BLaER1 treated with 17β-estradiol and CSF1 and Interleukin-3, amounts not matched to agents 10 nM and 100 nM (cell line): ENCODE data around the gene AGTRAP.

ENCODE experiments used
- H3K27ac ChIP-seq, 11 experiments: shearing (Covaris generic); formaldehyde crosslinking; 2 replicates each; pipeline ENCODE4 v1.8.1; 2022
- H3K27me3 ChIP-seq, 11 experiments: shearing (Covaris generic); formaldehyde crosslinking; 2 replicates each; pipeline ENCODE4 v1.8.1; 2022
- H3K36me3 ChIP-seq, 11 experiments: shearing (Covaris generic); formaldehyde crosslinking; 2 replicates each; pipeline ENCODE4 v1.8.1; 2022
- H3K4me1 ChIP-seq, 10 experiments: shearing (Covaris generic); formaldehyde crosslinking; 2 replicates each; pipeline ENCODE4 v1.8.1; 2022
- H3K4me2 ChIP-seq, 11 experiments: shearing (Covaris generic); formaldehyde crosslinking; 2 replicates each; pipeline ENCODE4 v1.8.1; 2022
- H3K4me3 ChIP-seq, 10 experiments: shearing (Covaris generic); formaldehyde crosslinking; 2 replicates each; pipeline ENCODE4 v1.8.1; 2022
- H3K9ac ChIP-seq, 11 experiments: shearing (Covaris generic); formaldehyde crosslinking; 2 replicates each; pipeline ENCODE4 v1.8.1; 2022
- H3K9me3 ChIP-seq, 11 experiments: shearing (Covaris generic); formaldehyde crosslinking; replicated peaks in 1 of 11; 2 replicates each; pipeline ENCODE4 v1.8.1; 2022
- H4K20me1 ChIP-seq, 11 experiments: shearing (Covaris generic); formaldehyde crosslinking; 2 replicates each; pipeline ENCODE4 v1.8.1; 2022
- Cebpa-rat ChIP-seq, 11 experiments: shearing (Covaris generic); IDR thresholded peaks; 2 replicates each; pipeline ENCODE4 v1.8.1; 2022

The AGTRAP gene

DNA sequence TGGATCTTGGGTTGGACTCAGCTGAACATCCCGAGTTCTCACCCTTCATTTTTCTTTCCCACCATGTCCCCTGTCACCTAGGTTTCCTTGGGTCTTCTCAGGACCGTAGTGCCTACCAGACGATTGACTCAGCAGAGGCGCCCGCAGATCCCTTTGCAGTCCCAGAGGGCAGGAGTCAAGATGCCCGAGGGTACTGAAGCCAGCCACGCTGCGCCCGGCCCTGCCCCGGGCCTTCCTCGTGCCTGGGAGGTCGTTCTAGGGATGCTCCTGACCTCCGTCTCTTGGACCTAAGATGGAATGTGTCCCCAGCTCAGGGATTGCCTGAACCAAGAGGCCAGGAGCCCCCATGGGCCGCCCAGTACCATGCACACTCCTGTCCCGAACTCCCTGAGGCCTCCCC lies 14.1 kb downstream of the AGTRAP start:
- TF ChIP-seq Cebpa-rat (IDR thresholded peaks at IDR 0.05) = no peak
- Histone ChIP-seq H3K27me3 (no peaks in the 10 kb centered on the region), H3K9me3 (no peaks in the 10 kb centered on the region), H3K4me1 (peaks cover 34 to 66% (median 58%) of the 10 kb centered on the region in 10 experiments), H3K27ac (peak overlapping the region in 2 of 11 experiments; percentile 2 to 64; a peak in 1 of 22 replicates), H3K4me3 (no peak overlapping the region), H4K20me1 (peaks cover 0 to 20% (median 0%) of the 10 kb centered on the region in 11 experiments; a peak in 5 of 22 replicates), H3K9ac (0 out of 22 replicates have a peak overlapping the region, but pooled peaks of 2 of the 11 experiments have one; percentile 15 to 41), H3K4me2 (no peak overlapping the region), H3K36me3 (peaks cover 0 to 66% (median 57%) of the 10 kb centered on the region in 11 experiments; a peak in 20 of 22 replicates)

DNA sequence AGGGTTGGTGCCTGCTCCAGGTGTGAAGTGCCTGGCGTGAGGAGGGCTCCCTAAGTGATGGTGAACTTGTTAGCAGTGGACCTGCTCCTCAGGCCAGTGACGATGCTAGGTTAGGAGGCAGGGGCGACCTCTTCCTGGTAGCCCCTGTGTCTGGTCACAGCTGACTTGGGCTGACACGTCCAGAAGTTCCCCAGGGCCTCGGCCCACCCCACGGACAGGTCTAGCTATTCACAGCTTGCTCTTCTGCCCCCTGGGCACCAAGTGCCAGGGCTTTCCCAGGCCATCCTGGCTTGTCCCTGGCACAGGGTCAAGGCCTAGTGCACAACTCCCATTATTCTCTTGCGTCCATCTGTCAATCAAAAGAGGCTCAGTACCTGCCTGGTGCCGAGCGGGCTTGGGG lies 15.2 kb downstream of the AGTRAP start:
- Histone ChIP-seq H3K27me3 (no peaks in the 10 kb centered on the region), H3K9me3 (no peaks in the 10 kb centered on the region), H3K36me3 (peaks cover 0 to 55% (median 48%) of the 10 kb centered on the region in 11 experiments; a peak in 20 of 22 replicates), H3K27ac (peak overlapping the region in 1 of 11 experiments; percentile 11; a peak in 2 of 22 replicates), H4K20me1 (peaks cover 0 to 20% (median 0%) of the 10 kb centered on the region in 11 experiments; a peak in 3 of 22 replicates), H3K4me2 (no peak overlapping the region), H3K4me3 (no peak overlapping the region), H3K9ac (peak overlapping the region in 3 of 11 experiments; percentile 9 to 41 (median 32); a peak in 3 of 22 replicates), H3K4me1 (peaks cover 27 to 56% (median 48%) of the 10 kb centered on the region in 10 experiments)
- no peak for TF ChIP-seq Cebpa-rat (IDR thresholded peaks at IDR 0.05)

DNA sequence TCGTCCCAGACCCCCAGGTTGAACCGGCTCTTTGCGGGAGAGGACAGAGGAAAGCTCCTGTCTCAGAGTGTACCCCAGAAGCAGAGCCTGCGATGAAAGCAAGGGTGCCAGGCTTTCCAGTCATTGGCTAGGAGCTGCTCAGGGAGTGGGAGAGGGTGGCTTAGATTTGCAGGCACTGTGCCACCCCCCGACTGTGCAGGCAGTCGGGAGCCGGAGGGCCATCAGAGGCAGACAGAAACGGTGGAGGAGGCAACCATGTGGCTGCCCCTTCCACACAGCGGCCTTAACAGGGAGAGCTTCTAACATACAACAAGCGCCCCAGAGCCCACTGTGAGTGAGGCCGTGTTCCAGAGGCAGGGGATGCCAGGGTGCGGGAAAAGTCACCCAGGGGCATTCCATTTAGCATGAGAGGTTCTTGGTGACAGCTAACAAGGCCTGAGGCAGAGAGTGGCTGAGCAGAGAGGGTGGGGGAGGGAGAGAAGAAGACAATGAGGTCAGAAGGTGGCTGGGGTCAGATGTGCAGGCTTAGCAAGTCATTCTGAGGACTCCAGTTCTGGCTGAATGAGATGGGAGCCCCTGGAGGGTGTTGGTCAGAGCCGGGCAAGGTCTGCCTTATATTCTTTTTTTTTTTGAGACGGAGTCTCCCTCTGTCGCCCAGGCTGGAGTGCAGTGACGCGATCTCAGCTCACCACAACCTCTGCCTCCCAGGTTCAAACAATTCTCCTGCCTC lies 16.6 kb downstream of the AGTRAP start:
- no peaks in the 10 kb centered on the region for H3K9me3 ChIP-seq
- no peak overlapping the region for H3K4me3 ChIP-seq
- no peaks in the 10 kb centered on the region for H3K27me3 ChIP-seq
- no peak for TF ChIP-seq Cebpa-rat (IDR thresholded peaks at IDR 0.05)
- H4K20me1 ChIP-seq = peaks cover 0 to 20% (median 0%) of the 10 kb centered on the region in 11 experiments; a peak in 2 of 22 replicates
- H3K36me3 ChIP-seq = peaks cover 0 to 42% (median 35%) of the 10 kb centered on the region in 11 experiments; a peak in 20 of 22 replicates
- H3K27ac ChIP-seq = peak overlapping the region in 8 of 11 experiments; percentile 6 to 60 (median 34); a peak in 10 of 22 replicates
- peaks cover 21 to 42% (median 34%) of the 10 kb centered on the region in 10 experiments for H3K4me1 ChIP-seq
- peak overlapping the region; percentile 25 to 77 (median 60); a peak in 21 of 22 replicates for H3K4me2 ChIP-seq
- H3K9ac ChIP-seq = peak overlapping the region in 8 of 11 experiments; percentile 6 to 62 (median 46); a peak in 12 of 22 replicates

DNA sequence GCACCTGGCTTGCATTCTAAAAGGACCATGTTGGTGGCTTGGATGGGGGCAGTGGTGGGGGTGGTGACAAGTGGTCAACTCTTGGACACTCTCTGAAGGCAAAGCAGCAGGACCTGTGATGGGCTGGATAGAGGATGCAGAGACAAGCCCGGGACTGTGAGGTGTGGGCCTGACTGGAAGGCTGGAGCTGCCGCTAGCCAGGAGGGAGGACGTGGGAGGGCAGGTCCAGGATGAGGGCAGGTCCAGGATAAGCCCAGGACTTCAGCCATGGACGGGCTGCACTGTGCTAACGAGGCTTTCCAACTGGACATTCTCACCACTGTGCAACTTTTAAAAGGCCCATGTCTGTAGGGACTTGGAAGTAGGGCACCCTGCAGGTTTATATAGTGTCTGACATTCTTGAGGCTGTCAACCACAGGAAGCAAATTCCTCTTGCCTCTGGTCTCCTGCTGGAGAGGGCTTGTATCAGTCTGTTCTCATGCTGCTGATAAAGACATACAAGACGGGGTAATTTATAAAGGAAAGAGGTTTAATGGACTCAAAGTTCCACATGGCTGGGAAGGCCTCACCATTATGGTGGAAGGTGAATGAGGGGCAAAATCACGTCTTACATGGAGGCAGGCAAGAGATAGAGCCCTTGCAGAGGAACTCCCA lies 17.7 kb downstream of the AGTRAP start:
- H3K4me1 ChIP-seq = peaks cover 13 to 31% (median 22%) of the 10 kb centered on the region in 10 experiments
- TF ChIP-seq Cebpa-rat (IDR thresholded peaks at IDR 0.05) = no peak
- peak overlapping the region in 5 of 11 experiments; percentile 8 to 77 (median 68); a peak in 5 of 22 replicates for H3K4me2 ChIP-seq
- peaks cover 0 to 20% (median 0%) of the 10 kb centered on the region in 11 experiments; a peak in 1 of 22 replicates for H4K20me1 ChIP-seq
- no peak overlapping the region for H3K4me3 ChIP-seq
- H3K36me3 ChIP-seq = peaks cover 0 to 30% (median 25%) of the 10 kb centered on the region in 11 experiments; a peak in 19 of 22 replicates
- H3K27me3 ChIP-seq = no peaks in the 10 kb centered on the region
- no peaks in the 10 kb centered on the region for H3K9me3 ChIP-seq
- H3K27ac ChIP-seq = no peak overlapping the region
- no peak overlapping the region for H3K9ac ChIP-seq

DNA sequence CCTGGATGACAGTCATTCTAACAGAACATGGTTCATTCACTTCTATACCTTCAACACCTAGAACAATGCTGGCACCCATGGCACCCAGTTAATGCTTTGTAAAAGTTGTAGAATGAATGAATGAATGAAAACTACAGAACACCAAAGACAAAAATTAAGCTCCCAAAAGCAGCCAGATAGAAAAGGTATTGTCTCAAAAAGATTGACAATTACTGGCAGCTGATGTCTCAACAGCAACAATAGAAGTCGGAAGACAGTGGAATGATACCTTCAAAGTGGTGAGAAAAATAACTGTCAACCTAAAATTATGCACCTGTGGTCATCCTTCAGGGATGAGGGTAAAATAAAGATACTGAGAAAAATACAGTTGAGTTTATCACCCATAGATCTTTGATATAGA lies 21.1 kb downstream of the AGTRAP start:
- H3K27me3 ChIP-seq = peaks cover 0 to 8% (median 6%) of the 10 kb centered on the region in 11 experiments; a peak in 16 of 22 replicates
- H3K4me3 ChIP-seq = no peak overlapping the region
- peaks cover 7 to 23% (median 14%) of the 10 kb centered on the region in 10 experiments; a peak in 19 of 20 replicates for H3K4me1 ChIP-seq
- H3K9ac ChIP-seq = no peak overlapping the region
- TF ChIP-seq Cebpa-rat (IDR thresholded peaks at IDR 0.05) = no peak
- H4K20me1 ChIP-seq = peaks cover 0 to 7% (median 0%) of the 10 kb centered on the region in 11 experiments; a peak in 1 of 22 replicates
- H3K27ac ChIP-seq = no peak overlapping the region
- no peak overlapping the region for H3K4me2 ChIP-seq
- no peaks in the 10 kb centered on the region for H3K9me3 ChIP-seq
- no peaks in the 10 kb centered on the region for H3K36me3 ChIP-seq

GRCh38 chr1:11759791-11760190 lies 23.9 kb downstream of the AGTRAP start:
- Histone ChIP-seq H3K27ac (no peak overlapping the region), H3K9ac (no peak overlapping the region), H3K9me3 (no peaks in the 10 kb centered on the region), H4K20me1 (no peaks in the 10 kb centered on the region), H3K4me1 (peaks cover 0 to 10% (median 0%) of the 10 kb centered on the region in 10 experiments; a peak in 1 of 20 replicates), H3K36me3 (no peaks in the 10 kb centered on the region), H3K4me3 (no peak overlapping the region), H3K27me3 (peaks cover 0 to 13% (median 9%) of the 10 kb centered on the region in 11 experiments; a peak in 16 of 22 replicates), H3K4me2 (no peak overlapping the region)
- no peak for TF ChIP-seq Cebpa-rat (IDR thresholded peaks at IDR 0.05)

DNA sequence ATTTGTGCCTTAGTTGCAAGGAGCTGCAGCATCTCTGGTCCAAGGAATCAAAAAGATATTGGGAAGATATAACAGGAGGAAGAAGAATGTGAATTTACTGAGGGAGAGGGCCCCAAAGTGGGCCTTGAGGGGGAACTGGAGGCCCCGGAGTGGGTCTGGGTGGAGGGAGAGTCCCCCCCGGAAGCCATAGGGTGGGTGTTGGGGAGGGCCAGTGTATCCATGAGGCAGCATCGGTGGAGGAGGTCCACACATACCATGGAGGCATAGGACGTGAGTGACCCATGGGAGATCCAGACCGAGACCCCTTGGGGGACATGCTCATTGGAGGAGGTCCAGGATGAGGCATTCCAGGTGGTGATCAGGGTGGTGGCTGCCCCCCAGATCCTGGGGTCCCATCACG lies 25.3 kb downstream of the AGTRAP start:
- H3K36me3 ChIP-seq = no peaks in the 10 kb centered on the region
- H3K4me1 ChIP-seq = peaks cover 0 to 10% (median 0%) of the 10 kb centered on the region in 10 experiments; a peak in 1 of 20 replicates
- no peaks in the 10 kb centered on the region for H3K9me3 ChIP-seq
- no peak overlapping the region for H3K4me3 ChIP-seq
- H3K27ac ChIP-seq = no peak overlapping the region
- H4K20me1 ChIP-seq = no peaks in the 10 kb centered on the region; a peak in 1 of 22 replicates
- TF ChIP-seq Cebpa-rat (IDR thresholded peaks at IDR 0.05) = no peak
- no peak overlapping the region; a peak in 1 of 22 replicates for H3K4me2 ChIP-seq
- H3K9ac ChIP-seq = no peak overlapping the region
- peaks cover 0 to 13% (median 9%) of the 10 kb centered on the region in 11 experiments; a peak in 16 of 22 replicates for H3K27me3 ChIP-seq

- H3K27me3 ChIP-seq = peaks cover 0 to 13% (median 9%) of the 10 kb centered on the region in 11 experiments; a peak in 16 of 22 replicates
- TF ChIP-seq Cebpa-rat (IDR thresholded peaks at IDR 0.05) = no peak
Measured at GRCh38 chr1:11761988-11762406, 26.1 kb downstream of the AGTRAP start, which contains the start of gene C1orf167. C1orf167 (plus strand) TSS chr1:11762193; CDS start chr1:11764401, 2,208 bp downstream.

More at GRCh38 chr1:11761988-11762406, 26.1 kb downstream of the AGTRAP start, which contains the start of gene C1orf167:
- H3K36me3 ChIP-seq = no peaks in the 10 kb centered on the region
- peak within 1 kb of the TSS; percentile 22 to 61 (median 46); a peak in 18 of 22 replicates for H3K4me2 ChIP-seq
- peaks cover 0 to 10% (median 0%) of the 10 kb centered on the region in 10 experiments; a peak in 1 of 20 replicates for H3K4me1 ChIP-seq
- H4K20me1 ChIP-seq = no peaks in the 10 kb centered on the region; a peak in 1 of 22 replicates
- no peaks in the 10 kb centered on the region for H3K9me3 ChIP-seq
- H3K9ac ChIP-seq = no peak within 1 kb of the TSS; a peak in 3 of 22 replicates
- no peak within 1 kb of the TSS for H3K4me3 ChIP-seq
- H3K27ac ChIP-seq = no peak within 1 kb of the TSS
